OCI-LY3 (cell line): Measurements from ENCODE around the gene STRIP1.

Source experiments
- EZH2phosphoT487 ChIP-seq: fragments of 200-600 bp; shearing (Covaris generic); IDR thresholded peaks from 2 replicates; pipeline ENCODE4 v1.6.1; 2018; ENCODE audit warnings: antibody characterized with exemption, mixed run types, low read depth
- TF ChIP-seq, protein P1 (sequence below): fragments of 200-600, 300-600 bp; sonication (generic); IDR thresholded peaks from 2 replicates; pipeline ENCODE4 v1.5.1; 2014; ENCODE audit warnings: antibody characterized with exemption, low read length, low read depth

DNA sequence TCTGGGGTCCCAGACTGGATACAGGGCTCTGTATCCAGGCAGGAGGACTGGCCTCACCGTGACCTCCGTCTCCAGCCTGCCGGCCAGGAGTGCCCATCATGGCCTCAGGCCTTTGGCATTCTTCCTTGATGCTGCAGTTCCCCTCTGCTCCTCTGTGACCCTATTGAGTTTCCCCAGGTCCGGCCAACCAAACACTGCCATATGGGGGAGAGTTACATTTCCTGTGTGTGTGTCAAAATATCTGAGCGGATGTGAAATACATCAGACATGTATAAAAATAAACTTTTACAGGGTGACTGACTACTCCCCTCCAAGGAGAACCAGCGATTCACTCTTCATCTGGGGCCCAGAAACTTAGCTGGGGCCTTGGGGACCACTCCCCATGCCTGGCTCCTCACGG, 67.7 kb downstream of the STRIP1 start:
- TF ChIP-seq, protein P1, sequence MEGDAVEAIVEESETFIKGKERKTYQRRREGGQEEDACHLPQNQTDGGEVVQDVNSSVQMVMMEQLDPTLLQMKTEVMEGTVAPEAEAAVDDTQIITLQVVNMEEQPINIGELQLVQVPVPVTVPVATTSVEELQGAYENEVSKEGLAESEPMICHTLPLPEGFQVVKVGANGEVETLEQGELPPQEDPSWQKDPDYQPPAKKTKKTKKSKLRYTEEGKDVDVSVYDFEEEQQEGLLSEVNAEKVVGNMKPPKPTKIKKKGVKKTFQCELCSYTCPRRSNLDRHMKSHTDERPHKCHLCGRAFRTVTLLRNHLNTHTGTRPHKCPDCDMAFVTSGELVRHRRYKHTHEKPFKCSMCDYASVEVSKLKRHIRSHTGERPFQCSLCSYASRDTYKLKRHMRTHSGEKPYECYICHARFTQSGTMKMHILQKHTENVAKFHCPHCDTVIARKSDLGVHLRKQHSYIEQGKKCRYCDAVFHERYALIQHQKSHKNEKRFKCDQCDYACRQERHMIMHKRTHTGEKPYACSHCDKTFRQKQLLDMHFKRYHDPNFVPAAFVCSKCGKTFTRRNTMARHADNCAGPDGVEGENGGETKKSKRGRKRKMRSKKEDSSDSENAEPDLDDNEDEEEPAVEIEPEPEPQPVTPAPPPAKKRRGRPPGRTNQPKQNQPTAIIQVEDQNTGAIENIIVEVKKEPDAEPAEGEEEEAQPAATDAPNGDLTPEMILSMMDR: no peak
- no peak for TF ChIP-seq EZH2phosphoT487
